ENCODE results near the gene TFCP2L1.

- TF ChIP-seq CTCF (IDR thresholded peaks at IDR 0.05) (no peak), POLR2A (IDR thresholded peaks at IDR 0.05) (no peak)
Measured at GRCh38 chr2:121185111-121185510, 99.9 kb downstream of the TFCP2L1 start.
